HL-60 (cell line): ENCODE measurements around the gene LHFPL6.

Experiments used
- GABPA ChIP-seq: IDR thresholded peaks from 2 replicates; pipeline ENCODE4 v1.6.1; 2012; ENCODE audit warnings: low read depth
- POLR2AphosphoS5 ChIP-seq: IDR thresholded peaks from 2 replicates; pipeline ENCODE4 v1.6.1; 2012; ENCODE audit warnings: low read depth
- TF ChIP-seq, protein P1 (sequence below): IDR thresholded peaks from one replicate; pipeline ENCODE4 v1.5.1; 2011; ENCODE audit warnings: low read length, control low read depth, inconsistent platforms; ENCODE audit not compliant: insufficient read depth
- TF ChIP-seq, protein P2 (sequence below): IDR thresholded peaks from 2 replicates; pipeline ENCODE4 v1.6.1; 2012; ENCODE audit warnings: low read depth; ENCODE audit not compliant: insufficient replicate concordance

DNA sequence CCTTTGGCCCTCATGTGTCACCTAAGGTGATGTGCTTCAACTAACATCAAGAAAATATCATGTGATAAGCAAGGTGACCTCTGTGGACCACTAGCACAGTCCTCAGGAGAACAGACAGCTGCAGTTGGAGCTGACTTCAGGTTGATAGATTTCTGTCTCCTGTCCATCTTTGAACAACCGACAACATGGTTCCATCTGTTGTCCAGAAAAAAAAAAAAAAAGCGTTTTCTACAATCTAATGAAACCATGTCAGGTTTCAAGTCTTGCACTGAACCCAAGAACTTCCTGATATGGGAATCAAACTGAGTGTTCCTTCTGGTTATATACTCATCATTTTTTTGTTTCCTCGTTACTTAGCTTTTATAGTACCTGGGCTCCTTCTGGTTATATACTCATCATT lies 75.7 kb downstream of the LHFPL6 start:
- TF ChIP-seq, protein P1, sequence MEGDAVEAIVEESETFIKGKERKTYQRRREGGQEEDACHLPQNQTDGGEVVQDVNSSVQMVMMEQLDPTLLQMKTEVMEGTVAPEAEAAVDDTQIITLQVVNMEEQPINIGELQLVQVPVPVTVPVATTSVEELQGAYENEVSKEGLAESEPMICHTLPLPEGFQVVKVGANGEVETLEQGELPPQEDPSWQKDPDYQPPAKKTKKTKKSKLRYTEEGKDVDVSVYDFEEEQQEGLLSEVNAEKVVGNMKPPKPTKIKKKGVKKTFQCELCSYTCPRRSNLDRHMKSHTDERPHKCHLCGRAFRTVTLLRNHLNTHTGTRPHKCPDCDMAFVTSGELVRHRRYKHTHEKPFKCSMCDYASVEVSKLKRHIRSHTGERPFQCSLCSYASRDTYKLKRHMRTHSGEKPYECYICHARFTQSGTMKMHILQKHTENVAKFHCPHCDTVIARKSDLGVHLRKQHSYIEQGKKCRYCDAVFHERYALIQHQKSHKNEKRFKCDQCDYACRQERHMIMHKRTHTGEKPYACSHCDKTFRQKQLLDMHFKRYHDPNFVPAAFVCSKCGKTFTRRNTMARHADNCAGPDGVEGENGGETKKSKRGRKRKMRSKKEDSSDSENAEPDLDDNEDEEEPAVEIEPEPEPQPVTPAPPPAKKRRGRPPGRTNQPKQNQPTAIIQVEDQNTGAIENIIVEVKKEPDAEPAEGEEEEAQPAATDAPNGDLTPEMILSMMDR: no peak
- TF ChIP-seq POLR2AphosphoS5 (no peak), GABPA (no peak)
- TF ChIP-seq, protein P2, sequence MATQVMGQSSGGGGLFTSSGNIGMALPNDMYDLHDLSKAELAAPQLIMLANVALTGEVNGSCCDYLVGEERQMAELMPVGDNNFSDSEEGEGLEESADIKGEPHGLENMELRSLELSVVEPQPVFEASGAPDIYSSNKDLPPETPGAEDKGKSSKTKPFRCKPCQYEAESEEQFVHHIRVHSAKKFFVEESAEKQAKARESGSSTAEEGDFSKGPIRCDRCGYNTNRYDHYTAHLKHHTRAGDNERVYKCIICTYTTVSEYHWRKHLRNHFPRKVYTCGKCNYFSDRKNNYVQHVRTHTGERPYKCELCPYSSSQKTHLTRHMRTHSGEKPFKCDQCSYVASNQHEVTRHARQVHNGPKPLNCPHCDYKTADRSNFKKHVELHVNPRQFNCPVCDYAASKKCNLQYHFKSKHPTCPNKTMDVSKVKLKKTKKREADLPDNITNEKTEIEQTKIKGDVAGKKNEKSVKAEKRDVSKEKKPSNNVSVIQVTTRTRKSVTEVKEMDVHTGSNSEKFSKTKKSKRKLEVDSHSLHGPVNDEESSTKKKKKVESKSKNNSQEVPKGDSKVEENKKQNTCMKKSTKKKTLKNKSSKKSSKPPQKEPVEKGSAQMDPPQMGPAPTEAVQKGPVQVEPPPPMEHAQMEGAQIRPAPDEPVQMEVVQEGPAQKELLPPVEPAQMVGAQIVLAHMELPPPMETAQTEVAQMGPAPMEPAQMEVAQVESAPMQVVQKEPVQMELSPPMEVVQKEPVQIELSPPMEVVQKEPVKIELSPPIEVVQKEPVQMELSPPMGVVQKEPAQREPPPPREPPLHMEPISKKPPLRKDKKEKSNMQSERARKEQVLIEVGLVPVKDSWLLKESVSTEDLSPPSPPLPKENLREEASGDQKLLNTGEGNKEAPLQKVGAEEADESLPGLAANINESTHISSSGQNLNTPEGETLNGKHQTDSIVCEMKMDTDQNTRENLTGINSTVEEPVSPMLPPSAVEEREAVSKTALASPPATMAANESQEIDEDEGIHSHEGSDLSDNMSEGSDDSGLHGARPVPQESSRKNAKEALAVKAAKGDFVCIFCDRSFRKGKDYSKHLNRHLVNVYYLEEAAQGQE: no peak
